H1 (cell line): ENCODE results near the gene PRSS53. TPM values are rescaled to one million over a fixed set of nuclear protein-coding genes. Genes with fewer than 3 reads are reported as not detected.
A peak's percentile ranks its signal among the peaks of the same experiment; 100 is the strongest.

Experiments
- CTCF ChIA-PET: fragments of 300-600 bp; sonication (Branson Sonifier 250); formaldehyde crosslinking; loops from one replicate; lab custom pipeline; 2021; ENCODE audit not compliant: partially characterized antibody; lab: Charles Lee
- POLR2A ChIA-PET: fragments of 300-600 bp; sonication (Branson Sonifier 250); formaldehyde crosslinking; loops from one replicate; lab custom pipeline; 2021; ENCODE audit warnings: inconsistent platforms; ENCODE audit not compliant: partially characterized antibody; lab: Charles Lee
- DNase-seq, 2 experiments: peaks; one replicate each; pipeline versions ENCODE4 v3.0.0 to v3.0.0-alpha.2; 2010 to 2022; ENCODE audit warnings: low spot score in 2 of 2, low read depth in 1 of 2, mixed read lengths in 1 of 2
- FAIRE-seq: peaks from 2 replicates; lab custom pipeline; 2011; peaks lifted over from hg19 to GRCh38; lab: Jason Lieb, UNC
- H2AFZ ChIP-seq: 2 replicates; pipeline ENCODE4 v1.8.1; 2012; ENCODE audit warnings: low read length, inconsistent platforms
- H2AK5ac ChIP-seq: 2 replicates; pipeline ENCODE4 v1.6.1; 2013; ENCODE audit warnings: low read depth, low read length
- H2BK120ac ChIP-seq: replicated peaks from 2 replicates; pipeline ENCODE3; 2013; ENCODE audit warnings: low read depth, low read length, inconsistent platforms
- H2BK12ac ChIP-seq: 2 replicates; pipeline ENCODE4 v1.6.1; 2013; ENCODE audit warnings: low read depth, low read length
- H2BK15ac ChIP-seq: 2 replicates; pipeline ENCODE4 v1.6.1; 2013; ENCODE audit warnings: low read length
- H2BK20ac ChIP-seq: 2 replicates; pipeline ENCODE4 v1.6.1; 2013; ENCODE audit warnings: low read length
- H2BK5ac ChIP-seq: 2 replicates; pipeline ENCODE4 v1.6.1; 2013; ENCODE audit warnings: low read depth, low read length
- H3K14ac ChIP-seq: 2 replicates; pipeline ENCODE4 v1.6.1; 2013; ENCODE audit warnings: inconsistent platforms; ENCODE audit not compliant: insufficient read length
- H3K18ac ChIP-seq: 2 replicates; pipeline ENCODE4 v1.6.1; 2013; ENCODE audit warnings: low read length; ENCODE audit errors: extremely low read depth
- H3K23ac ChIP-seq: 2 replicates; pipeline ENCODE4 v1.6.1; 2013; ENCODE audit warnings: inconsistent platforms; ENCODE audit not compliant: insufficient read length
- H3K23me2 ChIP-seq: 2 replicates; pipeline ENCODE4 v1.6.1; 2013; ENCODE audit warnings: low read depth, low read length
- H3K27ac ChIP-seq: 2 replicates; pipeline ENCODE4 v1.6.1; 2011; ENCODE audit warnings: low read depth, low read length, inconsistent platforms
- H3K27me3 ChIP-seq, 4 experiments: replicated peaks in 1 of 4; 1 replicate in 1 of 4; 2 replicates in 3 of 4; pipeline versions ENCODE4 v1.6.1 to v1.8.1; 2011 to 2013; ENCODE audit warnings: low read length in 3 of 4, mild to moderate bottlenecking in 3 of 4, inconsistent platforms in 2 of 4, mixed read lengths in 2 of 4, moderate library complexity in 1 of 4; ENCODE audit not compliant: control insufficient read depth in 3 of 4, insufficient read depth in 3 of 4; ENCODE audit errors: extremely low read depth in 1 of 4
- H3K36me3 ChIP-seq, 4 experiments: 2 replicates each; pipeline versions ENCODE4 v1.6.1 to v1.8.1; 2011 to 2013; ENCODE audit warnings: mild to moderate bottlenecking in 4 of 4, low read length in 3 of 4, moderate library complexity in 2 of 4, control low read depth in 1 of 4, inconsistent platforms in 1 of 4; ENCODE audit not compliant: insufficient read depth in 4 of 4, control insufficient read depth in 2 of 4
- H3K4ac ChIP-seq: replicated peaks from 2 replicates; pipeline ENCODE3; 2013; ENCODE audit warnings: low read length, low read depth, mixed read lengths, inconsistent platforms; ENCODE audit not compliant: insufficient read length
- H3K4me1 ChIP-seq, 4 experiments: replicated peaks in 1 of 4; 1 replicate in 1 of 4; 2 replicates in 3 of 4; pipeline versions ENCODE4 v1.6.1 to v1.8.1; 2011 to 2013; ENCODE audit warnings: low read length in 3 of 4, inconsistent platforms in 2 of 4, mixed read lengths in 1 of 4; ENCODE audit not compliant: insufficient read depth in 4 of 4, control insufficient read depth in 3 of 4
- H3K4me2 ChIP-seq, 2 experiments: 2 replicates each; pipeline versions ENCODE4 v1.6.1 to v1.8.1; 2011 to 2013; ENCODE audit warnings: low read depth in 2 of 2, low read length in 2 of 2, control low read depth in 1 of 2, inconsistent platforms in 1 of 2, mild to moderate bottlenecking in 1 of 2; ENCODE audit not compliant: insufficient read depth in 1 of 2
- H3K4me3 ChIP-seq, 4 experiments: fragments of 200-600, 300-600 bp in 1 of 4; sonication (generic), shearing (Covaris generic), sonication (Bioruptor Twin) in 1 of 4; 2 replicates each; pipeline versions ENCODE4 v1.5.1 to v1.8.1; 2011 to 2016; ENCODE audit warnings: low read length in 4 of 4, low read depth in 3 of 4, control low read depth in 2 of 4, inconsistent platforms in 2 of 4, mild to moderate bottlenecking in 2 of 4, mixed read lengths in 1 of 4, moderate library complexity in 1 of 4; ENCODE audit not compliant: insufficient read depth in 2 of 4; ENCODE audit errors: extremely low read depth in 1 of 4
- H3K56ac ChIP-seq: replicated peaks from 2 replicates; pipeline ENCODE3; 2013; ENCODE audit warnings: low read depth, mild to moderate bottlenecking, mixed read lengths, low read length, inconsistent platforms; ENCODE audit not compliant: insufficient read length
- H3K79me1 ChIP-seq: 2 replicates; pipeline ENCODE4 v1.6.1; 2013; ENCODE audit warnings: low read depth, low read length, control low read depth
- H3K79me2 ChIP-seq, 2 experiments: 2 replicates each; pipeline versions ENCODE4 v1.6.1 to v1.8.1; 2012 to 2013; ENCODE audit warnings: low read length in 2 of 2, mild to moderate bottlenecking in 2 of 2, inconsistent platforms in 1 of 2; ENCODE audit not compliant: insufficient read depth in 2 of 2, control insufficient read depth in 1 of 2
- H3K9ac ChIP-seq, 4 experiments: replicated peaks in 1 of 4; 1 replicate in 1 of 4; 2 replicates in 3 of 4; pipeline versions ENCODE4 v1.6.1 to v1.8.1; 2011 to 2013; ENCODE audit warnings: low read depth in 3 of 4, low read length in 3 of 4, control low read depth in 2 of 4, mild to moderate bottlenecking in 2 of 4, moderate library complexity in 2 of 4, inconsistent platforms in 1 of 4; ENCODE audit errors: extremely low read depth in 1 of 4
- H3K9me3 ChIP-seq, 2 experiments: 2 replicates each; pipeline versions ENCODE4 v1.6.1 to v1.8.1; 2012 to 2013; ENCODE audit warnings: mild to moderate bottlenecking in 2 of 2, moderate library complexity in 2 of 2, control low read depth in 1 of 2, inconsistent platforms in 1 of 2, low read depth in 1 of 2, low read length in 1 of 2, mixed read lengths in 1 of 2; ENCODE audit not compliant: insufficient read depth in 2 of 2
- H4K20me1 ChIP-seq, 2 experiments: replicated peaks in 1 of 2; 2 replicates each; pipeline versions ENCODE3 to v1.8.1; 2011 to 2013; ENCODE audit warnings: inconsistent platforms in 2 of 2, low read length in 2 of 2, mild to moderate bottlenecking in 1 of 2; ENCODE audit not compliant: insufficient read depth in 2 of 2, control insufficient read depth in 1 of 2
- H4K5ac ChIP-seq: 2 replicates; pipeline ENCODE4 v1.6.1; 2013; ENCODE audit warnings: low read length, low read depth, mixed read lengths, inconsistent platforms; ENCODE audit not compliant: insufficient read length
- H4K8ac ChIP-seq: 2 replicates; pipeline ENCODE4 v1.8.0; 2013; ENCODE audit warnings: mild to moderate bottlenecking, moderate library complexity, low read length, inconsistent platforms; ENCODE audit not compliant: insufficient read depth; ENCODE audit errors: extremely low read depth
- H4K91ac ChIP-seq: replicated peaks from 2 replicates; pipeline ENCODE3; 2013; ENCODE audit warnings: low read length, mixed read lengths, inconsistent platforms; ENCODE audit not compliant: insufficient read length
- CHD1 ChIP-seq: IDR thresholded peaks from 2 replicates; pipeline ENCODE4 v1.6.1; 2012; ENCODE audit warnings: low read depth, low read length, improper control_type of control experiment
- CREB1 ChIP-seq: IDR thresholded peaks from 2 replicates; pipeline ENCODE4 v1.6.1; 2012; ENCODE audit warnings: inconsistent platforms
- HDAC2 ChIP-seq, 2 experiments: fragments of 300-600 bp in 1 of 2; sonication (generic) in 1 of 2; IDR thresholded peaks; 2 replicates each; pipeline ENCODE4 v1.6.1; 2011 to 2012; ENCODE audit warnings: low read depth in 2 of 2, low read length in 2 of 2, mild to moderate bottlenecking in 2 of 2, moderate library complexity in 2 of 2, borderline replicate concordance in 1 of 2, inconsistent platforms in 1 of 2
- JUN ChIP-seq: IDR thresholded peaks from 2 replicates; pipeline ENCODE4 v1.6.1; 2011; ENCODE audit warnings: low read depth, mild to moderate bottlenecking, improper control_type of control experiment, low read length
- NRF1 ChIP-seq: IDR thresholded peaks from 2 replicates; pipeline ENCODE4 v1.6.1; 2011; ENCODE audit warnings: mild to moderate bottlenecking, low read depth, low read length, improper control_type of control experiment
- POU5F1 ChIP-seq: IDR thresholded peaks from 2 replicates; pipeline ENCODE4 v1.6.1; 2011; ENCODE audit warnings: low read depth, mild to moderate bottlenecking, low read length, moderate library complexity
- RNF2 ChIP-seq: fragments of 200-900, 300-1000 bp; sonication (generic); IDR thresholded peaks from 2 replicates; pipeline ENCODE4 v1.7.1; 2016; ENCODE audit warnings: borderline replicate concordance, low read depth, mild to moderate bottlenecking, antibody characterized with exemption, low read length; ENCODE audit not compliant: poor library complexity, severe bottlenecking; ENCODE audit errors: missing control alignments
- RXRA ChIP-seq: IDR thresholded peaks from 2 replicates; pipeline ENCODE4 v1.6.1; 2011; ENCODE audit warnings: low read depth, mild to moderate bottlenecking, low read length, moderate library complexity; ENCODE audit not compliant: insufficient read depth
- SP1 ChIP-seq: IDR thresholded peaks from 2 replicates; pipeline ENCODE4 v1.6.1; 2011; ENCODE audit warnings: low read depth, low read length
- SUZ12 ChIP-seq: fragments of 200-600 bp; sonication (generic); IDR thresholded peaks from 2 replicates; pipeline ENCODE4 v1.6.1; 2012; ENCODE audit warnings: mild to moderate bottlenecking, inconsistent platforms, low read length, moderate library complexity, mixed read lengths
- TBP ChIP-seq: IDR thresholded peaks from 2 replicates; pipeline ENCODE4 v1.6.1; 2011; ENCODE audit warnings: low read depth, low read length, improper control_type of control experiment
- WGBS, 2 experiments: shearing (Covaris generic) in 1 of 2; methylation state at CpG; one replicate each; pipeline versions ENCODE4 v1.1.6 to v1.1.7; 2013 to 2015; ENCODE audit warnings: low lambda C conversion rate in 2 of 2, mixed read lengths in 2 of 2, inconsistent platforms in 1 of 2, low coverage in 1 of 2, missing lambda C conversion rate in 1 of 2; ENCODE audit not compliant: insufficient replicate concordance in 2 of 2, insufficient coverage in 1 of 2, insufficient read length in 1 of 2; ENCODE audit errors: extremely low coverage in 1 of 2, missing lambda C conversion rate in 1 of 2; 5-methylcytosine and 5-hydroxymethylcytosine counted together
- polyA plus RNA-seq, 7 experiments: library from polyadenylated mRNA; depleted of rRNA in 3 of 7; stranded (reverse) in 5 of 7; unstranded in 2 of 7; fragments of >200 nt in 5 of 7; fragments of 200-250 nt in 2 of 7; gene quantifications; 1 replicate in 5 of 7; 2 replicates in 1 of 7; 4 replicates in 1 of 7; pipeline versions ENCODE4 v1.2.1 to v1.2.3, GENCODE V29; 2011 to 2013; ENCODE audit warnings: missing spikeins in 2 of 7, mixed read lengths in 2 of 7
- total RNA-seq: library from RNA; stranded (reverse); fragmentation: NEBNext Ultra II Directional; extraction: Animal tissue kit (Norgen Biotek cat#: 25700); gene quantifications from 2 replicates; pipeline ENCODE4 v1.2.1, GENCODE V29; 2021

The PRSS53 gene
- total and polyA plus RNA-seq, 2 of the 8 experiments (the other 6 are each of a cell fraction or from before 2014, with no cell fraction given): 1.7 to 2.6 TPM

GRCh38 chr16:31073970-31074813 lies 14.6 kb downstream of the PRSS53 start, which contains the start of the genes ZNF646 and ZNF668:
TSS of gene ZNF646 (plus strand) at chr16:31074422. CDS start at chr16:31076325, 1,903 bp downstream.
TSS of gene ZNF668 (minus strand) at chr16:31074240. CDS start at chr16:31064459, 9,781 bp downstream.
- ChIA-PET CTCF (interaction anchor here (0.6 to 2.6 kb wide), 9 partner anchors 20 to 89 kb away, joined by 3 to 17 read pairs (median 5); partner anchors contain the start of genes HSD3B7, PRSS8 and VKORC1), POLR2A (interaction anchor here (0.6 to 4.9 kb wide), 34 partner anchors 10 to 639 kb away, joined by 3 to 34 read pairs (median 4); partner anchors contain the start of genes FUS, HSD3B7, KAT8 and PHKG2)
- H4K91ac ChIP-seq: peak within 1 kb of the TSS; percentile 96
- no peak within 1 kb of the TSS for H2BK20ac ChIP-seq
- H3K23ac ChIP-seq: no peak within 1 kb of the TSS
- peak within 1 kb of the TSS; percentile 63 for H3K14ac ChIP-seq
- H3K27me3 ChIP-seq: no peaks in the 10 kb centered on the region
- H4K5ac ChIP-seq: peak within 1 kb of the TSS; percentile 97
- H2BK5ac ChIP-seq: peak within 1 kb of the TSS; percentile 90
- peak within 1 kb of the TSS; percentile 97 for H3K4ac ChIP-seq
- H3K4me2 ChIP-seq: peak within 1 kb of the TSS; percentile 88 to 96
- peaks cover 4% of the 10 kb centered on the region; the same call in 1 of the 2 replicates for H3K79me1 ChIP-seq
- no peak within 1 kb of the TSS for H2BK12ac ChIP-seq
- H2AK5ac ChIP-seq: peak within 1 kb of the TSS; percentile 47
- peak; percentile 89 to 97 for DNase-seq
- FAIRE-seq: peak; percentile 70
- H2AFZ ChIP-seq: peak within 1 kb of the TSS; percentile 72; the same call in 1 of the 2 replicates
- H2BK15ac ChIP-seq: no peak within 1 kb of the TSS
- no peaks in the 10 kb centered on the region for H3K9me3 ChIP-seq
- H3K4me3 ChIP-seq: peak within 1 kb of the TSS; percentile 89 to 98 (median 90)
- H3K9ac ChIP-seq: peak within 1 kb of the TSS; percentile 86 to 94 (median 90)
- peaks cover 5 to 30% (median 23%) of the 10 kb centered on the region in 4 experiments; a peak in 7 of 8 replicates for H3K36me3 ChIP-seq
- H4K20me1 ChIP-seq: peaks cover 2 to 24% of the 10 kb centered on the region in 2 experiments
- H3K18ac ChIP-seq: peak within 1 kb of the TSS; percentile 99
- H3K23me2 ChIP-seq: peaks cover 7% of the 10 kb centered on the region; the same call in 1 of the 2 replicates
- 1% methylated on average over 48 of the region's 48 CpGs; no CpG with 5 or more reads in 1 of the 2 experiments for WGBS, 2 experiments
- no peak within 1 kb of the TSS for H2BK120ac ChIP-seq
- H3K79me2 ChIP-seq: peaks cover 13 to 61% of the 10 kb centered on the region in 2 experiments
- peak within 1 kb of the TSS; percentile 82 for H3K27ac ChIP-seq
- peak within 1 kb of the TSS; percentile 99 for H4K8ac ChIP-seq
- H3K56ac ChIP-seq: peak within 1 kb of the TSS; percentile 91
- peaks cover 0 to 1% (median 0%) of the 10 kb centered on the region in 4 experiments; a peak in 2 of 7 replicates for H3K4me1 ChIP-seq
- TF ChIP-seq POU5F1 (no peak), CHD1 (no peak), RXRA (no peak), SUZ12 (no peak), TBP (peak; percentile 81), NRF1 (peak; percentile 44), HDAC2 (IDR thresholded peaks at IDR 0.05; ENCODE audit: borderline replicate concordance in 1 of 2, low read depth in 2 of 2, low read length in 2 of 2) (no peak; a peak in 1 of 4 replicates), RNF2 (no peak), CREB1 (peak; percentile 93), SP1 (peak; percentile 88), JUN (no peak)
